ENCODE measurements around the gene CAMSAP1.

Gene CAMSAP1

GRCh38 chr9:135801070-135801469 lies 106.3 kb downstream of the CAMSAP1 start:
- Histone ChIP-seq H3K9me3 (ENCODE audit: control insufficient read depth, insufficient read depth, low read depth, low read length) (0 out of 2 replicates have a peak, but pooled peaks cover 4% of the 10 kb centered on the region), H3K36me3 (ENCODE audit: control insufficient read depth, insufficient read depth, low read length) (no peaks in the 10 kb centered on the region), H3K4me3 (ENCODE audit: low read depth, low read length) (no peak overlapping the region), H3K27me3 (ENCODE audit: control insufficient read depth, insufficient read depth, low read length) (no peaks in the 10 kb centered on the region), H3K4me1 (ENCODE audit: control insufficient read depth, insufficient read depth, low read length) (no peaks in the 10 kb centered on the region; the same call in 1 of the 2 replicates), H3K9ac (ENCODE audit: low read length) (no peak overlapping the region), H3K27ac (ENCODE audit: low read depth, low read length) (no peak overlapping the region)

- H3K27ac ChIP-seq (ENCODE audit: low read depth, low read length) = no peak overlapping the region
- H3K36me3 ChIP-seq (ENCODE audit: control insufficient read depth, insufficient read depth, low read length) = no peaks in the 10 kb centered on the region
- H3K9me3 ChIP-seq (ENCODE audit: control insufficient read depth, insufficient read depth, low read depth, low read length) = 0 out of 2 replicates have a peak, but pooled peaks cover 4% of the 10 kb centered on the region
Measured at GRCh38 chr9:135799261-135799660, 108.1 kb downstream of the CAMSAP1 start.

GRCh38 chr9:135798263-135798585 lies 109.1 kb downstream of the CAMSAP1 start:
- Histone ChIP-seq H3K9ac (ENCODE audit: low read length) (no peak overlapping the region), H3K4me3 (ENCODE audit: low read depth, low read length) (no peak overlapping the region), H3K4me1 (ENCODE audit: control insufficient read depth, insufficient read depth, low read length) (no peaks in the 10 kb centered on the region)

More at GRCh38 chr9:135799261-135799660, 108.1 kb downstream of the CAMSAP1 start:
- Histone ChIP-seq H3K27me3 (ENCODE audit: control insufficient read depth, insufficient read depth, low read length) (no peaks in the 10 kb centered on the region), H3K4me1 (ENCODE audit: control insufficient read depth, insufficient read depth, low read length) (no peaks in the 10 kb centered on the region), H3K4me3 (ENCODE audit: low read depth, low read length) (no peak overlapping the region), H3K9ac (ENCODE audit: low read length) (no peak overlapping the region)

DNA sequence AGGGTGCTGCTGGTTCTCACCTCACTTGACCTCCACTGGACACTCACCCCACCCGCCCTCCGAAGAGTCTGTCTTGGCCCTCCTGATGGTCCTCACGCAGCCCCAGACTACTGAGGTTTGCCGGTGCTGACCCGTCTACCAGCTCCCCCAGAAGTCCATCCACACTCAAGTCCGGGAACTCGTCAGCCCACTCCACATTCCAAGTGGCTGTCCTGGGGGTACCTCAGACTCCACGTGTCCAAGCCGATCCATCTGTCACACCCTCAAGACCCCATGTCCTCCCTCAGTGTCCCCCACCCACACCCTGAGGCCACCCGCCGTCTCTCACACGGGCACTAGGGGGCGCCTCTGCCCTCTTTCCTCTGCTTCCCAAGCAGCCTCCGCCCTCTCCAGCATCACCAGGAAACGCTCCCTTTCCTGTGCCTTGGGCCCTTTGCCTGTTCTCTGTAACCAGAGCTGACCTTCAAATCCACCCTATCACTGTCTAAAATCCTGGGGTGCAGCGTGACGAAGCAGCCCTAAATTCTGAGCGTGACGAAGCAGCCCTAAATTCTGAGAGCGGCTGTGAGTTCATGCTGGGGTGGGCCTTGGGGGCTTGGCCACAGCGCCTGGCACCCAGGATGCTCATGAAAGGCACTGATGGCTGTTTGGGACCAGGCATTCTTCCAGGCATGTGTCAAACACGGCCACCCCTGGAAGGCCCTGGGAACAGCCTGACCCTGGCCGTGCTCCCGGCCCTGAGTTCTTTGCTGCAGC lies 109.7 kb downstream of the CAMSAP1 start:
- Histone ChIP-seq H3K4me1 (ENCODE audit: control insufficient read depth, insufficient read depth, low read length) (no peaks in the 10 kb centered on the region), H3K27me3 (ENCODE audit: control insufficient read depth, insufficient read depth, low read length) (no peaks in the 10 kb centered on the region), H3K36me3 (ENCODE audit: control insufficient read depth, insufficient read depth, low read length) (no peaks in the 10 kb centered on the region), H3K4me3 (ENCODE audit: low read depth, low read length) (no peak overlapping the region), H3K9me3 (ENCODE audit: control insufficient read depth, insufficient read depth, low read depth, low read length) (0 out of 2 replicates have a peak, but pooled peaks cover 4% of the 10 kb centered on the region), H3K9ac (ENCODE audit: low read length) (no peak overlapping the region), H3K27ac (ENCODE audit: low read depth, low read length) (no peak overlapping the region)

More at GRCh38 chr9:135798263-135798585, 109.1 kb downstream of the CAMSAP1 start:
- Histone ChIP-seq H3K27me3 (ENCODE audit: control insufficient read depth, insufficient read depth, low read length) (no peaks in the 10 kb centered on the region), H3K9me3 (ENCODE audit: control insufficient read depth, insufficient read depth, low read depth, low read length) (0 out of 2 replicates have a peak, but pooled peaks cover 4% of the 10 kb centered on the region), H3K36me3 (ENCODE audit: control insufficient read depth, insufficient read depth, low read length) (no peaks in the 10 kb centered on the region), H3K27ac (ENCODE audit: low read depth, low read length) (no peak overlapping the region)

DNA sequence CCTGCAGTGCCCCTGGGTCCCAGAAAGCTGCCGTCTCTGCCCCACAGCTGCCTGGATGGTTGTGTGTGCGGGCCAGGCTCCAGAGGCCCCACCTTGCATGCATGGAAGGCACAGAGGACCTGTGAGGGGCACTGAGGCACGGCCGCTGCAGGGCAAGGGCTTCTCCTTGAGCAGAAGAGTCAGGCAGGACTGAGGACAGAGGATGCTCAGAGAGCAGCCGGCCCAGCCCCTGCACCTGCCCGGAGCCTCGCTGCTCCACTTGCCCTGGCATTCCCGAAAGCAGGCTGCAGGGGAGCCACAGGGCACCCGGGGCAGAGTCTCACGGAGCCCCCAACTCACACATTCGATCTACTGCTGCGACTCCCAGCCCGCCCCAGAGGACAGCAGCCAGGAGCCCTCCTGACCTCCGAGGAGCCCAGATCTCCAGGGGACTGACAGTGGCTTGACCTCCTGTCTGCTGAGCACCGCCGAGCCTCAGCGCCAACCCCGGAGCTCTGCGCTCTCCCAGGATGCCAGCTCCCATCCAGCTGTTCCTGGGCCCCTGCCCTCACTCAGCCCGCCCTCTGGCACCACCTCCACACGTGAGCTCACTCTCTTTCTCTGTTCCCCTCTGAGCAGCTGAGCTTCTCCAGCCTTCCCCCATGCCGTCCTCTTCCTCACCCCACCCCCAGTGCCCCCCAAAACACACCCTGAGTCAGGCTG lies 110.4 kb downstream of the CAMSAP1 start:
- Histone ChIP-seq H3K4me1 (ENCODE audit: control insufficient read depth, insufficient read depth, low read length) (no peaks in the 10 kb centered on the region), H3K36me3 (ENCODE audit: control insufficient read depth, insufficient read depth, low read length) (no peaks in the 10 kb centered on the region), H3K27ac (ENCODE audit: low read depth, low read length) (no peak overlapping the region), H3K27me3 (ENCODE audit: control insufficient read depth, insufficient read depth, low read length) (no peaks in the 10 kb centered on the region), H3K9me3 (ENCODE audit: control insufficient read depth, insufficient read depth, low read depth, low read length) (0 out of 2 replicates have a peak, but pooled peaks cover 4% of the 10 kb centered on the region), H3K9ac (ENCODE audit: low read length) (no peak overlapping the region), H3K4me3 (ENCODE audit: low read depth, low read length) (no peak overlapping the region)

DNA sequence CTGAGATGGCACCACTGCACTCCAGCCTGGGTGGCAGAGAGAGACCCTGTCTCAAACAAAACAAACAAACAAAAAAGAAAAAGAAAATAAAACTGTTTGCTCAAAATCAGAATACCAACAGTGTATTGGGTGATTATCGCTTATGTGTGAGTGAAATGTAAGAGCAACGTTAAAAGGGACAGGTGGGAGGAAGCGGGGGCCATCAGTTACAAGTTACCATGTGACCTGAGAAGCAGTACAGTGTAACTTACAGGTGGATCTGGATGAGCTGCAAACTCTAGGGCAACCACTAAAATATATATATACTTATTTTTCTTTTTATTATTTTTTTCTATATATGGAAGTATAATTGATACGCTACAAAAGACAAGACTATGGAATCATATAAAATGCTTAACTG lies 112.0 kb downstream of the CAMSAP1 start:
- Histone ChIP-seq H3K9me3 (ENCODE audit: control insufficient read depth, insufficient read depth, low read depth, low read length) (no peaks in the 10 kb centered on the region), H3K27me3 (ENCODE audit: control insufficient read depth, insufficient read depth, low read length) (no peaks in the 10 kb centered on the region), H3K27ac (ENCODE audit: low read depth, low read length) (no peak overlapping the region), H3K4me3 (ENCODE audit: low read depth, low read length) (no peak overlapping the region), H3K4me1 (ENCODE audit: control insufficient read depth, insufficient read depth, low read length) (no peaks in the 10 kb centered on the region), H3K36me3 (ENCODE audit: control insufficient read depth, insufficient read depth, low read length) (no peaks in the 10 kb centered on the region), H3K9ac (ENCODE audit: low read length) (no peak overlapping the region)

GRCh38 chr9:135794361-135794885 lies 112.9 kb downstream of the CAMSAP1 start:
- H3K9me3 ChIP-seq (ENCODE audit: control insufficient read depth, insufficient read depth, low read depth, low read length) = no peaks in the 10 kb centered on the region
- H3K27ac ChIP-seq (ENCODE audit: low read depth, low read length) = no peak overlapping the region
- no peaks in the 10 kb centered on the region for H3K36me3 ChIP-seq (ENCODE audit: control insufficient read depth, insufficient read depth, low read length)
- H3K4me3 ChIP-seq (ENCODE audit: low read depth, low read length) = no peak overlapping the region
- no peaks in the 10 kb centered on the region for H3K27me3 ChIP-seq (ENCODE audit: control insufficient read depth, insufficient read depth, low read length)
- no peak overlapping the region for H3K9ac ChIP-seq (ENCODE audit: low read length)
- H3K4me1 ChIP-seq (ENCODE audit: control insufficient read depth, insufficient read depth, low read length) = no peaks in the 10 kb centered on the region

GRCh38 chr9:135794057-135794335 lies 113.3 kb downstream of the CAMSAP1 start:
- no peak overlapping the region; the same call in 1 of the 2 replicates for H3K27ac ChIP-seq (ENCODE audit: low read depth, low read length)
- no peaks in the 10 kb centered on the region for H3K9me3 ChIP-seq (ENCODE audit: control insufficient read depth, insufficient read depth, low read depth, low read length)
- H3K36me3 ChIP-seq (ENCODE audit: control insufficient read depth, insufficient read depth, low read length) = no peaks in the 10 kb centered on the region
- no peaks in the 10 kb centered on the region for H3K27me3 ChIP-seq (ENCODE audit: control insufficient read depth, insufficient read depth, low read length)
- H3K4me1 ChIP-seq (ENCODE audit: control insufficient read depth, insufficient read depth, low read length) = no peaks in the 10 kb centered on the region
- H3K9ac ChIP-seq (ENCODE audit: low read length) = no peak overlapping the region
- no peak overlapping the region for H3K4me3 ChIP-seq (ENCODE audit: low read depth, low read length)

DNA sequence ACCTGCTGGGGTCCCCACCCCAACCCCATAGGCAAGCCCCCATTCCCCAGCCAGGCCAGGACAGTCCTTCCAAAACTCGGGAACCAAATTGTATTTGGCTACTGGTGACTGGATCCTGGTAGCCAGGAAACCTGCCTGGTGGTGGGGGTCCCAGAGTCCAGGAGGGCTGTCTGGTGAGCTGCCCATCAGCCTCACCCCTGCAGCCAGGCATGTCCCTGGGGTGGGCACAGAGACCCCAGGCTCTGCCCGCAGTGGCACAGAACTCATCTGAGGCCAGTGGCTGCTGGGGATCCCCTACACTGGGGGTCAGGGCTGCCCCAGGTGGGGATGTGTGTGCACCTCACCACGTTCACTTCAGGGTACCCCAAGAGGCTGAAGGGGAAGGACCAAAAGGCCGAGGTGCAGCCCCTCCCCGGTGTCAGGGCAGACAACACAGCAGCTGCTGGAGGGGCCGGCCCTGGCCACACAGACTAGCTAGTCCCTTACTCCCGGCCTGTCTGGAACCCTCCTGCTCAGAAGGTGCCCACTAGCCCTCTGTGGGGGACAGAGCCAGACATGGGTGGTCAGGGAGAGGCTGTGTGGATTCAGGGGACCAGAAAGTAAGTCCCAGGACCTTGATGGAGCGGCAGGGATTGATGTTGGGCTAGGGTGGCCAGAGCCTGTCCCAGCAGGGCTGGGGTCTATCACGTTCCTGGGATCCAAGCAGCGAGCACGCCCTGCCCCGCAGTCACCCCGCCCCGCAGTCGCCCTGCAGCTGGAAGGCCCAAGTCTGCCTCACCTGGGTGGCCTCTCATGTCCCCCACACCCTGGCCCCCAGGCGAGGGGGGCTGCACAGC lies 113.9 kb downstream of the CAMSAP1 start:
- Histone ChIP-seq H3K4me3 (ENCODE audit: low read depth, low read length) (no peak overlapping the region), H3K4me1 (ENCODE audit: control insufficient read depth, insufficient read depth, low read length) (no peaks in the 10 kb centered on the region), H3K9me3 (ENCODE audit: control insufficient read depth, insufficient read depth, low read depth, low read length) (no peaks in the 10 kb centered on the region), H3K36me3 (ENCODE audit: control insufficient read depth, insufficient read depth, low read length) (no peaks in the 10 kb centered on the region), H3K9ac (ENCODE audit: low read length) (no peak overlapping the region), H3K27me3 (ENCODE audit: control insufficient read depth, insufficient read depth, low read length) (no peaks in the 10 kb centered on the region), H3K27ac (ENCODE audit: low read depth, low read length) (no peak overlapping the region; the same call in 1 of the 2 replicates)

DNA sequence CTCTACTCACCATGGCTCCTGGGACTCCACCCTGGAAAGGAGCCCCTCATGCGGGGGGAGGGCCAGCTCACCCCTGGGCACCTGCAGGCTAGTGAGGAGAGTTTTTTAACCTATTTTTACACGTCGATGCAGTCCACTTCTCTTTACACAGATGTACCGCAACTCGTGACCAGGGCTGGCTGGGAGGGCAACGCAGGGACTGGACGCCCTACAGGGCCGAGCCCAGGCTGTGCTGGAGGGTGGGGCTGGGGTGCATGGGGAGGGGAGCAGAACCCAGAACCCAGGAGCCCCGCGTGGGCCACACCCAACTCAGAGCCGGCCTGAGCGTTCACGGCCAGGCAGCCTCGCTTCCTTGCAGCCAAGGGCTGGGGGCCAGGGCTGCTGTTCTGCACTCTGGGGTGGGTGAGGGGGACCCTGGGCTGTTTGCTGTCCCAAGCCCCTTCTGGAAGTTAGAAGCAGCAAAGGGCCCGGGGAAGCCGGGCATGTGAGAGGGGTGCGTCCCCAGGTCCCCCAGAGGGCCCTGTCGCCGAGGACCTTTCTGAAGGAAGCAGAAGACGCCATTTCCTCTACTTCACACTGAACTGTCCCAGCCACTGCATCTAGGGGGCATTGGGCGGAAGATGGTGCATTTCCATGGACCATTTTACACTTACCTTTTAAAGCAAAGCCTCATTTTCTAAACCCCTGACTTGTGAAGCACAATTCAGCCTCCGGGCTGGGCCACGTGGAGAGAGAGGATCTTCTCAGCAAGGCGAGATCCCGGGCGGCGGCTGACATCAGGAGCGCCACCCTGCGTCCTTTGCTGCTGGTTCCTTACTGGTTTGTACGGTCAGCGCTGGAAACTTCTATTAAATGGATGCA lies 114.8 kb downstream of the CAMSAP1 start:
- Histone ChIP-seq H3K9me3 (ENCODE audit: control insufficient read depth, insufficient read depth, low read depth, low read length) (no peaks in the 10 kb centered on the region), H3K27ac (ENCODE audit: low read depth, low read length) (no peak overlapping the region), H3K4me3 (ENCODE audit: low read depth, low read length) (no peak overlapping the region), H3K4me1 (ENCODE audit: control insufficient read depth, insufficient read depth, low read length) (no peaks in the 10 kb centered on the region), H3K9ac (ENCODE audit: low read length) (no peak overlapping the region), H3K27me3 (ENCODE audit: control insufficient read depth, insufficient read depth, low read length) (no peaks in the 10 kb centered on the region), H3K36me3 (ENCODE audit: control insufficient read depth, insufficient read depth, low read length) (no peaks in the 10 kb centered on the region)
